OCI-LY7 (cell line): ENCODE data around the gene DDX5. TPM values are rescaled to one million over a fixed set of nuclear protein-coding genes. Genes with fewer than 3 reads are reported as not detected.

ENCODE experiments used
- BruUV-seq: library from RNA; stranded (reverse); fragments of 400-500 nt; replicated peaks from 2 replicates; lab custom pipeline; 2021; lab: Mats Ljungman, UMichigan
- CTCF ChIA-PET: fragments of 300-600 bp; sonication (Branson Sonifier 250); formaldehyde crosslinking; loops from one replicate; lab custom pipeline; 2022; ENCODE audit warnings: antibody characterized with exemption; ENCODE audit not compliant: unreplicated experiment; lab: Charles Lee
- POLR2A ChIA-PET: fragments of 300-600 bp; sonication (Branson Sonifier 250); formaldehyde crosslinking; loops from one replicate; lab custom pipeline; 2022; ENCODE audit warnings: antibody characterized with exemption; lab: Charles Lee
- DNase-seq: peaks from one replicate; pipeline ENCODE4 v3.0.0-alpha.2; 2015; ENCODE audit warnings: low spot score
- H2AFZ ChIP-seq: fragments of 200-600 bp; sonication (generic), shearing (Covaris generic); 2 replicates; pipeline ENCODE4 v1.6.1; 2014; ENCODE audit warnings: mild to moderate bottlenecking, antibody characterized with exemption, low read length, moderate library complexity
- H3K27ac ChIP-seq: fragments of 200-600 bp; sonication (generic); 2 replicates; pipeline ENCODE4 v1.5.1; 2014; ENCODE audit warnings: mixed run types, low read depth, mild to moderate bottlenecking, moderate library complexity, low read length, inconsistent platforms; ENCODE audit not compliant: poor library complexity, severe bottlenecking
- H3K36me3 ChIP-seq: fragments of 200-600 bp; sonication (generic); 2 replicates; pipeline ENCODE4 v1.6.1; 2014; ENCODE audit warnings: mild to moderate bottlenecking, antibody characterized with exemption, low read length, moderate library complexity, mixed read lengths; ENCODE audit not compliant: insufficient read depth
- H3K4me1 ChIP-seq: fragments of 200-600 bp; sonication (generic); 2 replicates; pipeline ENCODE4 v1.5.1; 2014; ENCODE audit warnings: mild to moderate bottlenecking, low read length; ENCODE audit not compliant: insufficient read depth, poor library complexity, severe bottlenecking
- H3K4me2 ChIP-seq: fragments of 200-600 bp; sonication (generic); 2 replicates; pipeline ENCODE4 v1.6.1; 2014; ENCODE audit warnings: mild to moderate bottlenecking, low read length
- H3K4me3 ChIP-seq: fragments of 200-600 bp; sonication (generic); 2 replicates; pipeline ENCODE4 v1.5.1; 2014; ENCODE audit warnings: mild to moderate bottlenecking, low read depth, low read length; ENCODE audit not compliant: poor library complexity, severe bottlenecking
- H3K79me2 ChIP-seq: fragments of 200-600 bp; sonication (generic); 2 replicates; pipeline ENCODE4 v1.6.1; 2016; ENCODE audit warnings: low read depth, mild to moderate bottlenecking, low read length, moderate library complexity, mixed read lengths; ENCODE audit not compliant: insufficient read depth
- H3K9me2 ChIP-seq: fragments of 200-600 bp; sonication (generic); 2 replicates; pipeline ENCODE4 v1.6.1; 2016; ENCODE audit warnings: mild to moderate bottlenecking, low read length, mixed read lengths; ENCODE audit not compliant: insufficient read depth
- H3K9me3 ChIP-seq: fragments of 200-600 bp; sonication (generic); 2 replicates; pipeline ENCODE4 v1.6.1; 2014; ENCODE audit warnings: mild to moderate bottlenecking, mixed run types, low read length, mixed read lengths
- H4K20me1 ChIP-seq: fragments of 200-600 bp; sonication (generic); 2 replicates; pipeline ENCODE4 v1.6.1; 2014; ENCODE audit warnings: mild to moderate bottlenecking, antibody characterized with exemption, low read length, moderate library complexity, mixed read lengths; ENCODE audit not compliant: insufficient read depth
- CTCF ChIP-seq: fragments of 200-600 bp; sonication (generic); conservative IDR thresholded peaks from 2 replicates; pipeline ENCODE4 v1.5.1; 2014; ENCODE audit warnings: mild to moderate bottlenecking, antibody characterized with exemption, low read length, moderate library complexity, mixed read lengths
- EZH2phosphoT487 ChIP-seq: fragments of 200-600 bp; sonication (generic); IDR thresholded peaks from 2 replicates; pipeline ENCODE4 v1.6.1; 2018; ENCODE audit warnings: low read depth, borderline replicate concordance, mild to moderate bottlenecking, mixed run types, antibody characterized with exemption, low read length, moderate library complexity, mixed read lengths
- intact Hi-C: fragments of 100-400 bp; cut with micrococcal nuclease; formaldehyde crosslinking; loops from one replicate; pipeline ENCODE4 v1.10.0; 2022; ENCODE audit not compliant: unreplicated experiment
- total RNA-seq, 2 experiments: library from RNA; depleted of rRNA in 1 of 2; stranded (reverse); fragments of >200 nt in 1 of 2; shearing (Covaris generic) in 1 of 2; gene quantifications; 2 replicates each; pipeline ENCODE4 v1.2.3, GENCODE V29; 2014 to 2022

Gene DDX5
- total RNA-seq, 2 experiments from 2014 or later: 362 to 815 TPM

- H3K9me3 ChIP-seq: no peaks in the 10 kb centered on the region
- H3K4me1 ChIP-seq: peaks cover 53% of the 10 kb centered on the region
- peak overlapping the region; percentile 100 for H3K4me3 ChIP-seq
- CTCF ChIA-PET: no interaction called here
- H3K36me3 ChIP-seq: peaks cover 81% of the 10 kb centered on the region
- no peak for DNase-seq
- no peaks in the 10 kb centered on the region for H3K9me2 ChIP-seq
- intact Hi-C loops: no loop called here
- H3K4me2 ChIP-seq: peak overlapping the region; percentile 96
- POLR2A ChIA-PET: interaction anchor here (0.6 to 1.6 kb wide), 8 partner anchors 8 to 572 kb away, joined by 3 to 17 read pairs (median 4); partner anchors contain the start of genes MILR1 and POLG2
- H2AFZ ChIP-seq: no peak overlapping the region
- peaks cover 92% of the 10 kb centered on the region for H3K79me2 ChIP-seq
- peaks cover 50% of the 10 kb centered on the region for H4K20me1 ChIP-seq
- no TSS peak for BruUV-seq
- H3K27ac ChIP-seq: peak overlapping the region; percentile 90
- TF ChIP-seq EZH2phosphoT487 (no peak), CTCF (no peak)
Measured at GRCh38 chr17:64504769-64505339, 1.2 kb downstream of the DDX5 start.

- no peaks in the 10 kb centered on the region for H3K9me3 ChIP-seq
- H3K4me2 ChIP-seq: peak overlapping the region; percentile 96
- intact Hi-C loops: no loop called here
- H4K20me1 ChIP-seq: peaks cover 54% of the 10 kb centered on the region
- ChIA-PET POLR2A (interaction anchor here (0.7 to 1.6 kb wide), 2 partner anchors 9 to 12 kb away, joined by 3 to 5 read pairs; no protein-coding TSS in a partner anchor), CTCF (no interaction called here)
- BruUV-seq: no TSS peak
- peak overlapping the region; percentile 100 for H3K4me3 ChIP-seq
- H3K36me3 ChIP-seq: peaks cover 81% of the 10 kb centered on the region
- no peak for TF ChIP-seq EZH2phosphoT487
- TF ChIP-seq CTCF: no peak
- no peaks in the 10 kb centered on the region for H3K9me2 ChIP-seq
- peaks cover 92% of the 10 kb centered on the region for H3K79me2 ChIP-seq
- no peak for DNase-seq
- H3K27ac ChIP-seq: peak overlapping the region; percentile 90
- no peak overlapping the region for H2AFZ ChIP-seq
- peaks cover 61% of the 10 kb centered on the region for H3K4me1 ChIP-seq
Measured at GRCh38 chr17:64503821-64504768, 2.0 kb downstream of the DDX5 start.
